HG03135 (cell line): ENCODE data around the gene ZNF841.
"Not testable (repeated sequence)": the region's sequence is repeated elsewhere in the genome, so short reads cannot be mapped to it uniquely, and the experiment has no call there.

Source experiments
- ATAC-seq: cut with Tn5 transposase; IDR thresholded peaks from one replicate; pipeline ENCODE4 v1.9.1; 2021; ENCODE audit warnings: mild to moderate bottlenecking, moderate library complexity; ENCODE audit not compliant: unreplicated experiment

The ZNF841 gene

DNA sequence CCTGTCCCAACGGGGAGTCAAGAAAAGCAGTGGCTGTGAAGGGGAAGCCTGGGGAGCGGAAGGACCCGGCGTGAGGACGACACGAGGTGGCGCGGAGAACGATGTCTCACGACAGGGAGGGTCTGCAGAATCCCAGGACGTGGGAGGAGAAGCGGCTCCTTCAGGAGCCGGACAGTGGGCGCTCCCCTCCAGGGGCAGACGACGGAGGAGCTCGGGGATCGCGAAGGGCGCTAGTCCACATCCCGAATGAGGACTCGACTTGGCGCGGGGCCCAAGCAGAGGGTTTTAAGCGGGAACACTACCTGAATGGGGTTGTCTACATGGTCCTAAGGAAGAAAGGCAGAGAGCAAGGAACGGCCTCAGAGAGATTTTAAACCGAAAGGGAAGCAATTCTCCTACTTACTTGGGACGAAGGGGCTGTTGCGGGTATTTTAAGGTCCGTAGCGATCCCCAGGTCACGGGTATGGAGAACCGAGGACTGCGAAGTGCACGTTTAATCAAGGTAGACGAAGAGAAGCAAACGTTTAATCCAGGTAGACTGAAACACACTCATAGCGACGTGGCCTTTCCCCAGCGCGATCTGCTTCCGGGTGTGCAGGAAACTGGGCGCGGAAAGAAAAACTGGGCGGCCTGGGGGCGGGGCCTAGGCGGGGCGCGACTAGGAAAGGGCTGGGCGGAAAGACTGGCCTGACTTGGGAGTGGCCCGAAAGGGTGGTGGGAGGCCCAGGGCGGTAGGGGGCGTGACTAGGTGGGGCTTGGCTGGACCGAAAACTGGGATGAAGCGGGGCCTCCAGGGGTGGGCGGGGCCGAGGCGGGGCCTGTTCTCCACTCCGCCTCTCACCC is at the start of gene ZNF841:
Gene ZNF841 (minus strand): TSS at position 594 of the 843 bp plus-strand sequence. CDS start 10,964 bp downstream, outside the sequence.
- ATAC-seq, result peak; percentile 83

GRCh38 chr19:52142001-52142595 is 46.5 kb upstream of the ZNF841 start:
- no peak for ATAC-seq

DNA sequence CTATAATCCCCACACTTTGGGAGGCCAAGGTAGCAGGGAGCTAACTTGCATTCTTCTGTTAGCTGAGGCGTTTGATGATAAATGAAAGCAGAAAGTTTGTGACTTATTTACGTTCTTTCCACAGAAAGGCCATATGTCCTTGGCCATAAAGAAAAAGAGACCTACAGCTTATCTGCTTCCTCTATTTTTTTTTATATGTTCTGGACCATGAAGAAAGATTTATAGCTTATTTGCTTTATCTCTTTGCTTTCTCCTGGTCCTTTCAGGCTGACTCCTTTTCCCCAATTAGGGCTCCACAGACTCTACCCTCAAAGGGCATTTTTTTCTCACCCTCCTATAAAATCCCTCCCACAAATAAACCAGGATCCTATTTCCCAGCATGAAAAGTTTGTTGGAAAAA is 45.6 kb upstream of the ZNF841 start:
- no peak for ATAC-seq

GRCh38 chr19:52140032-52140710 is 44.6 kb upstream of the ZNF841 start:
- peak; percentile 96 for ATAC-seq

- peak; percentile 54 for ATAC-seq
These were observed 43.9 kb upstream of the ZNF841 start, which contains the start of gene ZNF616 for GRCh38 chr19:52139252-52140031. TSS of gene ZNF616 (minus strand) at chr19:52139938. CDS start at chr19:52130512, 9,426 bp downstream.

DNA sequence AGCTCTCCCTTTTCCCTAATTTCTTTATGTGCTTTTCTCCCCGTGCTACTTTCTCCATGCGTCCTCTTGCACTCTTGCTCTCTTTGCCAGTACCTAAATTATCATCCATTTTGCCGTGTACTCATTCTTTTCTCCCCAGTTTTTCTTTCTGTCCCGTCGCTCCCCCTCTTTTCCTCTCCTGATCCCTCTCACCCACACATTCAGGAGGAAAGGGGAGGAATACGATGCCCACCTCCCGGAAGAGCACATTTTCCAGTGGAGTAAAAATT is 43.4 kb upstream of the ZNF841 start:
- ATAC-seq, result no peak

GRCh38 chr19:52138278-52138982 is 42.9 kb upstream of the ZNF841 start:
- ATAC-seq, result no peak

- no peak for ATAC-seq
These were observed 24.7 kb upstream of the ZNF841 start for GRCh38 chr19:52120286-52120685.

DNA sequence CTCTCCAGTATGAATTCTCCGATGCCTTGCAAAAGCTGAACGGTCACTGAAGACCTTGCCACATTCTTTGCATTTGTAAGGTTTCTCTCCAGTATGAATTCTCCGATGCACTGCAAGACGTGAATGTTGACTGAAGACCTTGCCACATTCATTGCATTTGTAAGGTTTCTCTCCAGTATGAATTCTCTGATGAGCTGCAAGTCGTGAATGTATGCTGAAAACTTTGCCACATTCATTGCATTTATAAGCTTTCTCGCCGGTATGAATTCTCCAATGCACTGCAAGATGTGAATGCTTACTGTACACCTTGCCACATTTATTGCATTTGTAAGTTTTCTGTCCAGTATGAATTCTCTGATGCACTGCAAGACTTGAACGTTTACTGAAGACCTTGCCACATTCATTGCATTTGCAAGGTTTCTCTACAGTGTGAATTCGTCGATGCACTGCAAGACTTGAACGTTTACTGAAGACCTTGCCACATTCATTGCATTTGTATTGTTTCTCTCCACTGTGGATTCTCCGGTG is 20.0 kb upstream of the ZNF841 start:
- ATAC-seq, result no peak

- ATAC-seq, result no peak
These were observed 19.1 kb upstream of the ZNF841 start for GRCh38 chr19:52114691-52115090.

DNA sequence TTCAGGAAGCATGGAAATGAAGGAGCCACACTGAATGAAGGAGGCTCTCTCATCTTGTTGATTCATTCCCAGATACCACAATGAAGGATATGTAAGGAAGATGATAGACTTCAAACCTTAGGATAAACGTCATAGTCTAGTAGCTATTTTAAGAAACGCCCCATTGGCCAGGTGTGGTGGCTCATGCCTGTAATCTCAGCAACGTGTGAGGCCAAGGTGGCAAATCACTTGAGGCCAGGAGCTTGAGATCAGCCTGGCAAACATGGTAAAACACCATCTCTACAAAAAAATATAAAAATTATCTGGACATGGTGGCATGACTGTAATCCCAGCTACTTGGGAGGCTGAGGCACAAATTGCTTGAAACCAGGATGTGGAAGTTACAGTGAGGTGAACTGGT is 17.1 kb upstream of the ZNF841 start:
- ATAC-seq, result no peak

- no peak for ATAC-seq
These were observed 15.2 kb upstream of the ZNF841 start for GRCh38 chr19:52110780-52111179.

GRCh38 chr19:52102782-52103181 is 7.2 kb upstream of the ZNF841 start:
- ATAC-seq, result no peak

DNA sequence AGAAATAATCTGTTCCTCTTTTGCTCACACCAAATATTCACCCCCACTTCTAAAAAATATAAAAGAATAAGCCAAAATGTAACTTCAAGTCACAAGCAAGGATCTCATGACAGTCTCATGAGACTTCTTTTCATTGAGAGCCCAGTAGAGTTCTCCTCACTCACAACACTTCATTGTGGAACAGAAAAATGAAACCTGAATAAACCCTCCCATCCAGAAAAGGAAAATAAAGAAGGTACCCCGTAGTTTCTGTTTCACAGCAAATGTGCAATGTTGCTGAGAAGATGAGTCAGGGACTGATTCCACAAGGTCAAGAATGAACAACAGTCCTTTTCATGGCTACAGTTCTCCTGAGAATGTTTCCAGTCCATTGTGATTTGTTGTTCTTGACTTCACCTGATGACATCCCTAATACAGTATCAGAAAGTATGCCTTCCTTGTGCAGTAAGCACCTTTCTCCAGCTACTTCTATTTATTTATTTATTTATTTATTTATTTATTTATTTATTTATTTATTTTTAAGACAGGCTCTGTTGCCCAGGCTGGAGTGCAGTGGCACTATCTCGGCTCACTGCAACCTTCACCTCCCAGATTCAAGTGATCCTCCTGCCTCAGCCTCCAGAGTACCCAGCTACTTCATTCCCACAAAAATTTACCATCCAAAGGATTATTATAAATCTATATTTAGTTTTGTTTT is 6.4 kb upstream of the ZNF841 start:
- no peak for ATAC-seq

DNA sequence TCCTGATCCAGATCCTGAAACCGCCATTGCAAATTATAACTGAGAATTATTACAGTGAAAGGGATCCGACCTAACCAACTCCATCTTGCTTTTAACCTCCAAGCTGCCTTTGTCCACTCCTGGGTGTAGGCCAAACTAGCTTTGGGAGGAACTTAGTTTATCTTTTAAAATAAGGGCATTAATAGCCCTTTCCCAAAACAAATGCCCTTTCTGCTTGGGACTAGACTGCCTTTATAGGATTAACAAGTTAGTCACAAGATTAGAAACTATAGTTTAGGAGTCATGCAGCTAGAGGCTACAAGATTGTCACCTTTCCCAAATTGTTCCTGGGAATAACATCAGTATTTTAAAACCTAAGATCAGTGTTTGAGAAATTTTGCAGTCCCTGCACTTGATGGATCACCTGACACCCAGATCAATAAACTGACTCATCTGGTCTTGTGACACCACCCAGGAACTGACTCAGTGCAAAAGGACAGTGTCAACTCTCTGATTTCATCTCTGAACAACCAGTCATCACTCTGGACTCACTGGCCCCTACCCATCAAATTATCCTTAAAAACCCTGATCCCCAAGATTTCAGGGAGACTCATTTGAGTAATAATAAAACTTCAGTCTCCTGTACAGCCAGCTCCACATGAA is 4.1 kb upstream of the ZNF841 start:
- no peak for ATAC-seq

DNA sequence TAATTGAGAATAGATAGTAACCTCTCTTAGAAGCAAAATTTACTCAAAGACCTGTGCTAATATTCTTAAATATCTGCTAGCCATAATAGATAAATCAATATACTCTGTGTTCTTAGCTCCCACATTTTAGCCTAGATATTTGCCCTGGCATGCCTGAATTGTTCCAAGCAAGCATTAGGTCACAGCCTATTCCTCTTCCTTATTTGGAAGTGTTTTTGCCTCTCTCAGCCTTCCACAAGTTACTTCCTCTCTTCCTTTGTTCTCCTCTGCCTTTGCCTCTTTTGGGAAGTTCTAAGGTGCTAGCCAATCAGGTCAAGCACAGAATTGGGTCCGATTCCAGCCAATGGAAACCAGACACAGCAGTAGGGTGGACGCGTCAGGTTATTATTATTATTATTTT is 851 bp upstream of the ZNF841 start:
- ATAC-seq, result not testable (repeated sequence)

GRCh38 chr19:52094526-52095130 is 937 bp downstream of the ZNF841 start:
- no peak for ATAC-seq

- ATAC-seq, result no peak
These were observed 9.1 kb downstream of the ZNF841 start for GRCh38 chr19:52086481-52086880.

DNA sequence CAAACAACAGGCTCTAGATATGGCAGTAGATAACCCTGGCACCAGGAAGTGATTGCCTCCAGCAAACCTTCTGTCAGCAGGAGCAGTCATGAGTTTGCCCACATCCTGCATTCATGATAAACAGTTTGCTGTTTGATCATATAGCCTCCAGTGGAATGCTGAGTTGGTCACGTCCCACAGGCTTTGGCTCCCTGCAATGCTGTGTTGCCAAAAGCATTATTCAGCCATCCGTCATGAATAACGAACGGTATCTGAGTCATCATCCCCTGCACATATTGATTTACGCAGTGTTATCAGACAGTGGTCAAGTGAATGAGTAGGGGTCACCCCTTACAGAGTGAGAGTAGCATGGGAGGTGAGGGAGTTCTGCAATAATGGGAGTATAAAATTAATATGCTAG is 25.1 kb downstream of the ZNF841 start:
- ATAC-seq, result no peak
